Fibroblast of upper back skin (primary cell): ENCODE measurements around the gene NPM3.

Experiments
- DNase-seq: peaks from one replicate; pipeline ENCODE4 v3.0.0-alpha.2; 2013

The NPM3 gene

DNA sequence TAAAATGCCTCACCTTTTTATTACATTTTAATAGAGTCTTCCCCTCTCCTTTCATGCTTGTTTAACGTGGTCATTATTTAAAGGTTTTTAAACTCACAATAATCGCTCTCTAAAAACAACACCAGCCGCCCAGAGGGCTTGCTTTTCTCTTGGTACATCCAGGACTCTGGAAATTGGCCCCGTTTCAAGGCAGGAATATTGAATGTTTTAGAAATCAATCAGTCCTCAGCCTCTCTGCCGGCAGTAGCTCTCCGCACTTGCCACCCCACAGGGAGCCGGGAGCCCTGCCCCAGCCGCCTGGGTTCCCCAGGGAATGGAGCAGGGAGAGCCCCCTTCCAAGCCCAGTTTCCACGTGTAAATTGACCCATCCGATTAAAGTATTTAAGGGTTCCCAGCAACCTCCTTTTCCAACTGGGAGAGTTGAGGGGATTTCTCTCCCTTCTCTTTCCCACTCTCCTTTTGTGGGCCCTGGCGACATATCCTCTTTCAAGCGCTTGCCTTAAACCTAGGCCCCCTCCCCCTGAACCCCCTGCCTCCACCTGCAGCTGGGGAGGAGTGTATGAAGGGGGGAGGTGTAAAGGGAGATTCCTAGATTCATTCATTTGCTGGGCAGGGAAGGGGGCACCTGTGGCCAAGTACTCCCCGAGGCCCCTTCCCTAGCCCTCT is 9.2 kb downstream of the NPM3 start:
- DNase-seq: no peak

DNA sequence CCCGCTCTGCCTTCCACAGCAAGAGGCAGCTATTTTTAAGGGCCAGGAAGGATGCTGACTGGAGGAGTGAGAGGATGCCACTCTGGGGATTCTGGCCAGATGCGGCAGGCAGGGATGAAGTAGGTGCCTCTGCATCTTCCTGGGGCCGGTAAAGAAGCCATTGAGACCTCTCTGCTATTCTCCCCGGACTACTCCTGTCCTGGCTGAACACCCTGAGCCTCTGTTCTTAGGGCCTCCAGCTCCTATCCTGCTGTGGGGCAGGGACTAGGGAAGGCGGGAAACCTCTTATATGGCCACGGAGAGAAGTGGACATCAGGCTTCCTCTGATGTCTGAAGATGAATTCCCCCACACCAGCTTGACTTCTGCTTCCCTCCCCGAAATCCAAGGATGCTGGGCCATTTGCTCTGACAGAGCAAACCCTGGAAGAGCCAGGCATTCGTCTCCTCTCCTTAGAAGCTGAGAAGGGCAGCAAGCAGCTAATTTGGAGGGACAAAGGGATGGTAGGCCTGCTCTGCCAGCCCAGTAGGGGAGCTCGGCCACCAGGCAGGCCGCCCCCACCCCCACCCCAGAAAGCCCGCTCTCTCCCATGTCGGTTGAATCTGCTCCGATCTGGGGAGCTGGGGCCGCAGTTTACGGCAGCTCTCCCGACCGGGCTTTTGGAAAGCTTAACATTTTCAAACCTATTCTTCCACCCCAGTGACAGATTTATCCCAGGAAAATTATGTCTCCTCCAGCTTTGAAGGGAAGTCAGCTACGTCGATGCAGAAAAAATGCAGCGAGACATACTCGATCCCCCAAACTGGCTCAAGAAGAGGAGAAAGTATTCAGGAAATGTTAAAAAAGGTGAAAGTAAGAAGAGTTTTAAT is 10.1 kb downstream of the NPM3 start:
- DNase-seq: no peak

- no peak for DNase-seq
These were observed 11.0 kb downstream of the NPM3 start for GRCh38 chr10:101772017-101772894.

- DNase-seq: no peak
These were observed 11.9 kb downstream of the NPM3 start for GRCh38 chr10:101771380-101771779.

DNA sequence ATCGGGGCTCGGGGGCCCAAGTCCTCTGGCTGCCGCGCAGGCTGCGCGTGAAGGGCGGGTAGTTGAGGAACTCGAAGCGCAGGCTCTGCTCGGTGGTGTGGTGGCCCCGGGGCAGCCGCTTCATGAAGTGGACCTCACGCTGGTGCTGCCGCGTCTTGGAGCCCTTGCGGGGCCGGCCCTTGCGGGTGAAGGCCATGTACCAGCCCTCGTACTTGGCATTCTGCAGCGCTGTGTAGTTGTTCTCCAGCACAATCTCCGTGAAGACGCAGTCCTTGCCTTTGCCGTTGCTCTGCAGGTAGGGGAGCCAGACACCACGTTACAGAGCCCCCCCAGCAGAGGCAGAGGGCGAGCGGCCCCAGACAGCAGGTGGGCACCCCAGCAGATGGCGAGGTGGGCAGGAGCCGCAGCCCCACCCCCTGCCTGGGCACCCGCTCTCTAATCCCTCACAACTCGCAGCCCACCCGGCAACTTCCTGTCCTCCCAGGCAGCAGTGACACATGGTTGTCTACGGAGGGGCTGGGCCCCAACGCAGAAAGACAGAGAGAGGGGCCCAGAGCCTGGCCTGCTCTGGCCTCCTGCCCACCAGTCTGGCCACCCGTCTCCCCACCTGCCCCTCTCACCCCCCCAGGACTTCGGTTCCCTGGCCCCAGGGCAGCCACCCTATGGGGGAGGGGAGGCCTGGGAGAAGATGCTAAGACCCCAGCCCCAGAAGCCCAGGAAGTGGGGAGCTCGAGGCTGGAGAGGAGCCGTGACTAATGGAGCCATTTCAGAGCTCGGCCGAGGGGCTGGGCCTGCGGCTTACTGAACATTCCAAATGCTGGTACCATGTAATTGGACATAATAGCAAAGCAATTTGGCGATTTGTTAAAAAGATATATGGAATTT is 12.7 kb downstream of the NPM3 start:
- no peak for DNase-seq

GRCh38 chr10:101769541-101770180 is 13.6 kb downstream of the NPM3 start:
- no peak for DNase-seq

DNA sequence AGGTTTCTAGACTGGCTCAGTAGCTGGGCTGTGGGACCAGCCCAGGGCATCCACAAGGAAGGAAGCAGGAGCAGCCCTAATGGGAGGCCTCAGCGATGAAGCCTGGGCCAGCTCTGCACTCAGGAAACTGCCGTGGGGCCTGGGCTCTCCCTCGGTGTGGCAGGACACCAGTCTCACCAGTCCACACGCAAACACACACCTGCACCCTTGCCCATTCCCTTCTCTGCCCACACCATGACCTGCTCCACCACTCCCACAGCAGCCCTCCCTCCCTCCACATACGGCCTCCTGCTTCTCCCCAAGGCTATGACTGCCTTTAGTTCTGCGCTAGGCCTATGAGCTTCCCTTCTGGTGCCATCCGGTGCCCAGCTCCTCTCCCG is 14.5 kb downstream of the NPM3 start:
- DNase-seq: no peak

- DNase-seq: no peak
These were observed 15.1 kb downstream of the NPM3 start for GRCh38 chr10:101767966-101768790.

DNA sequence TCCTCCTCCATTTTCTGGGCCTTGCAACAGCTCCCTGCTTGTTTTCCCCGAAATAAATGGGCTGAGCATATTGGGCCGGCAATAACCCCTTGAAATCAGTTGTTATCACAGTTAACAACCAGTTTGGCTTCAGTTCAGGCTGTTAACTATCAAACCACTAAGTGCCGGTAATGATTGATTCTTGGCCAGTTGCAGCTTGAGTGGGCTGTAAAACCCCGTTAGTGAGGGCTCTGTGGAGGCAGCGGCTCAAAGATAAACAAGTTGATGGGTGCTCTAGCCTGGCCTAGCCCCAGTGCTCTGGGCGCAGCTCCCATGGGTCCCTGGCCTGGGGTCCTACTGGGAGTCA is 15.7 kb downstream of the NPM3 start:
- DNase-seq: no peak

GRCh38 chr10:101766753-101767599 is 16.3 kb downstream of the NPM3 start:
- DNase-seq: no peak

- no peak for DNase-seq
These were observed 16.9 kb downstream of the NPM3 start for GRCh38 chr10:101766306-101766705.

- no peak for DNase-seq
These were observed 20.0 kb downstream of the NPM3 start for GRCh38 chr10:101763141-101763846.

DNA sequence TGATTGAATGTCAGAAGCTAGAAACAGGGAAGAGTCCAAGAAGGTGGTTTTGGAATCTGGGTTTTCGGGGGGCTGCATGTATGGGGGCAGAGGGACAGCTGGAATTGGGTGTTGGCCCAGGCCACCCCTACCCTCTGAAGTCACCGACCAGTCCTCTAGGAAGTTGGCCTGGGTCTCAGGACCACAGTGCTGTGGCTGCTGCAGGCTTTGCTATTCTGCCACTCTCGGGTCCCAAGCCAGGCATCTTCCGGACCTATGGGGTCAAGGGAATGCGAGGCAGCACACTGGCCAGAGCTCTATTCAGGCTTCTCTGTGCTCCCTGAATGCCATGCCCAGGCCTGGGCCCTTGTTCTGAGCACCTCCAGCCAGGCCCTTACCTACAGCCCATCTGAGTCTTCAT is 20.5 kb downstream of the NPM3 start:
- no peak for DNase-seq

- no peak for DNase-seq
These were observed 22.0 kb downstream of the NPM3 start for GRCh38 chr10:101761226-101761625.

DNA sequence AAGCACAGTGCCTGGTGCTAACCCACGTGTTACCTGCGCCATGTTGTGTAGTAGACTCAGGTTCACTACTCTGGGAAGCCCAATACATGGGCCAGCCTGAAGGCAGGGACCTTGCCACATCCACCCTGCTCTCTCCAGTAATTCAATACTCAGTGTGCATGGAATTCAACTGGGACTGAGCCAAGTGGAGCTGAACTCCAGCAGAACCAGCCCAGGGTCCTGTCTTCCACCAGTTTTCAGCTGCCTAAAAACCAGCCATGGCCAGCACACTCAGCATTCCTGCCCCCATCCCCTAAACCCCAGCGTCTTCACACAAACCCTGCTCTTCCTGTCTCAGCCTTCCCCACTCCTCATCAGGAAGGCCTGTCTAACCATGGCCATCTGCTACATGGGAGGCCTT is 22.7 kb downstream of the NPM3 start:
- no peak for DNase-seq

GRCh38 chr10:101759309-101760247 is 23.7 kb downstream of the NPM3 start:
- no peak for DNase-seq

DNA sequence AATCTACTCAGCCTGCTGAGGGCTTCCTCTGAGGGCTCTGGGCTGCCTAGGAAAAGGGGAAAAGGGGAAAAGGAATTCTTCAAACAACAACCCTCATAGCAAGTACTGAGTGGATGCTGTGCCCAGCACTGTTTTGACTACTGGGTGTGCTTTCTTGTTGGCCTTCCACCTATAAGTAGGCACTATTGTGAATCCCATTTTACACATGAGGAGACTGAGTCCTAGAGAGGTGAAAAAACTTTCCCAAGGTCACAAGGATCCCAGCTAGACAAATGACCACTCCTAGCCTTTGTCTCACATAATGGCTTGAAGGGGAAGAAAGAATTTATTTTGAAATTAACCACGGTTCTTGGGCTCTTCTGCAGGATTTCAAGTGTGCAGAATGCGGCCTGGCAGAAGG is 24.4 kb downstream of the NPM3 start:
- DNase-seq: no peak

- no peak for DNase-seq
These were observed 31.0 kb downstream of the NPM3 start for GRCh38 chr10:101752241-101752640.
